NB4 (cell line): ENCODE measurements around the gene STXBP4.

Experiments used
- CTCF ChIP-seq: IDR thresholded peaks from one replicate; pipeline ENCODE4 v1.5.1; 2012; ENCODE audit warnings: low read depth, low read length
- MAX ChIP-seq: IDR thresholded peaks from 2 replicates; pipeline ENCODE4 v1.6.1; 2011; ENCODE audit warnings: low read depth, low read length
- MYC ChIP-seq: IDR thresholded peaks from 2 replicates; pipeline ENCODE4 v1.6.1; 2011; ENCODE audit warnings: low read depth, low read length
- POLR2A ChIP-seq: IDR thresholded peaks from 2 replicates; pipeline ENCODE4 v1.6.1; 2011; ENCODE audit warnings: mild to moderate bottlenecking; ENCODE audit not compliant: insufficient read length; ENCODE audit errors: extremely low read depth

- TF ChIP-seq MAX (no peak), POLR2A (no peak), CTCF (no peak), MYC (no peak)
Measured at GRCh38 chr17:55057184-55057583, 88.6 kb downstream of the STXBP4 start.
